CD8-positive, alpha-beta memory T cell (primary cell): ENCODE results near the gene RAB26. TPM values are rescaled to one million over a fixed set of nuclear protein-coding genes. Genes with fewer than 3 reads are reported as not detected.
A peak's percentile ranks its signal among the peaks of the same experiment; 100 is the strongest.

Experiments used
- CTCF ChIA-PET: fragments of 350-600 bp; sonication (Branson Sonifier 250); formaldehyde crosslinking; loops from one replicate; lab custom pipeline; 2021; ENCODE audit warnings: antibody characterized with exemption; lab: Charles Lee
- POLR2A ChIA-PET: fragments of 350-600 bp; sonication (Branson Sonifier 250); formaldehyde crosslinking; loops from one replicate; lab custom pipeline; 2021; ENCODE audit warnings: antibody characterized with exemption; lab: Charles Lee
- DNase-seq, 5 donors: peaks; one replicate each; pipeline versions ENCODE4 v3.0.0 to v3.0.0-alpha.2; 2020 to 2022; ENCODE audit warnings: mixed read lengths in 1 of 5
- H3K27ac ChIP-seq: one replicate; pipeline ENCODE4 v1.7.0; 2013; ENCODE audit warnings: low read depth, mild to moderate bottlenecking, low read length, moderate library complexity
- H3K27me3 ChIP-seq: 2 replicates; pipeline ENCODE4 v1.7.0; 2013; ENCODE audit warnings: low read length, mild to moderate bottlenecking; ENCODE audit not compliant: insufficient read depth, poor library complexity, severe bottlenecking
- H3K36me3 ChIP-seq: 2 replicates; pipeline ENCODE4 v1.7.0; 2013; ENCODE audit warnings: mild to moderate bottlenecking, low read length, moderate library complexity; ENCODE audit not compliant: insufficient read depth
- H3K4me1 ChIP-seq: 2 replicates; pipeline ENCODE4 v1.7.0; 2013; ENCODE audit warnings: mild to moderate bottlenecking, low read length, moderate library complexity; ENCODE audit not compliant: insufficient read depth
- H3K4me3 ChIP-seq: 2 replicates; pipeline ENCODE4 v1.7.0; 2013; ENCODE audit warnings: mild to moderate bottlenecking, low read length
- H3K9me3 ChIP-seq: 2 replicates; pipeline ENCODE4 v1.7.0; 2013; ENCODE audit warnings: mild to moderate bottlenecking, low read length
- H3K27ac Mint-ChIP-seq, 8 donors: one replicate each; pipeline ENCODE4 v1.8.0; 2020 to 2021; ENCODE audit warnings: mixed read lengths in 8 of 8, mild to moderate bottlenecking in 6 of 8, inconsistent platforms in 3 of 8, moderate library complexity in 3 of 8
- H3K27me3 Mint-ChIP-seq, 2 donors: one replicate each; pipeline ENCODE4 v1.8.0; 2020 to 2021; ENCODE audit warnings: mixed read lengths in 2 of 2, mild to moderate bottlenecking in 1 of 2, moderate library complexity in 1 of 2
- H3K36me3 Mint-ChIP-seq, 3 donors: one replicate each; pipeline ENCODE4 v1.8.0; 2020 to 2021; ENCODE audit warnings: mixed read lengths in 3 of 3, inconsistent platforms in 1 of 3, mild to moderate bottlenecking in 1 of 3
- H3K4me1 Mint-ChIP-seq, 3 donors: one replicate each; pipeline ENCODE4 v1.8.0; 2020 to 2021; ENCODE audit warnings: mixed read lengths in 3 of 3, inconsistent platforms in 1 of 3, mild to moderate bottlenecking in 1 of 3
- H3K4me3 Mint-ChIP-seq, 7 donors: one replicate each; pipeline ENCODE4 v1.8.0; 2020 to 2021; ENCODE audit warnings: mixed read lengths in 7 of 7, mild to moderate bottlenecking in 6 of 7, moderate library complexity in 4 of 7, inconsistent platforms in 2 of 7
- H3K9me3 Mint-ChIP-seq, 5 donors: one replicate each; pipeline ENCODE4 v1.8.0; 2020 to 2022; ENCODE audit warnings: mixed read lengths in 5 of 5, mild to moderate bottlenecking in 3 of 5, moderate library complexity in 2 of 5, inconsistent platforms in 1 of 5
- polyA plus RNA-seq: library from polyadenylated mRNA; unstranded; fragments of 300-500 nt; fragmentation: Illumina TruSeq; gene quantifications from one replicate; pipeline ENCODE4 v1.2.3, GENCODE V29; 2021
- total RNA-seq, 2 experiments: library from RNA; stranded (reverse); gene quantifications; one replicate each; pipeline ENCODE4 v1.2.3, GENCODE V29; 2021

RAB26 gene
- total and polyA plus RNA-seq, 3 experiments from 2014 or later = 0.20 to 0.75 (median 0.55) TPM

DNA sequence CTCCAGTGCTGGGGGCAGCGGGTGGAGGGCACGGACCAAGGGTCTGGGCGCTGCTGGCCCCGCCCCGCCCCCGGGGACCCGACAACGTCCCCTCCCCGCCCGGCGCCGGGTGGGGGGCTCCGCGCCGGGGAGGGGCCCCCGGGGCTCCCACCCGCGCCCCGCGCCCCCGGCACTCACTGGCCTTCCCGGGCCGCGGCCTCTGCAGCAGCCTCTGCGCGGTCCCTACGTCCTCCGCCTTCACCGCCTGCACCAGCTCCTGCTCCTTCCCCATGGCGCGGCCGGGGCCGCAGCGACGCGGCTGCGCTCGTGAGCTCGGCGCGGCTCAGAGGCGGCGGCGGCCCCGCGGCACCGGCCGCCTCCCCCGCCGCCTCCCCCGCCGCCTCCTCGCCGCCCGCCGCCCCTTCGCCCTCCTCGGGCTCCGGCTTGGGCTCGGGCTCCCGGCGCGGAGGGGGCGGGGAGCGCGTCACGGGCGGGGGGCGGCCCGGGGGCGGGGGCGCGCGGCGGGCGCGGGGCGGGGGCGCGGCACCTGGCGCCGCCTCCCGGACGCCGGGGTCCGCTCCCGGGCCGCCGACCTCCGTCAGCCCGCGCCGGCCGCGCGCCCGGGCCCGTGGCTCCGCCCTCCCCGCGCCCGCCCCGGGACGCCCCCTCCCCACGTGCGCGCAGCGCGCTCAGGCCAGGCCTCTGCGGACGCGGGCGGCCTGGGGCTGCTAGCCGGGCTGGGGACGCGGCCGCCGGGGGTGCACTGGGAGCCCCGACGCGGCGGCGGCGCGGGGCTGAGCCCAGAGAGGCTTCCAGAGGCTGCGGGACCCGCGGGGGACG, 47.9 kb downstream of the RAB26 start, which contains the start of gene CASKIN1:
Gene CASKIN1 (minus strand): TSS at position 444 of the 819 bp plus-strand sequence. CDS start 173 bp downstream, at position 271.
- no peaks in the 10 kb centered on the region for H3K36me3 ChIP-seq
- POLR2A ChIA-PET = interaction anchor here (1.9 kb wide), 1 partner anchor 19 kb away, joined by 7 read pairs; the partner anchor contains the start of gene PGP
- no peak within 1 kb of the TSS for H3K27ac ChIP-seq
- no peak within 1 kb of the TSS for H3K4me3 ChIP-seq
- Mint-ChIP-seq H3K4me1 (peaks cover 0 to 13% (median 4%) of the 10 kb centered on the region in 3 donors), H3K4me3 (peak within 1 kb of the TSS in 6 of 7 donors; percentile 34 to 69 (median 58)), H3K36me3 (no peaks in the 10 kb centered on the region), H3K9me3 (no peaks in the 10 kb centered on the region), H3K27me3 (peaks cover 30 to 33% of the 10 kb centered on the region in 2 donors), H3K27ac (peak within 1 kb of the TSS in 1 of 8 donors; percentile 17)
- peaks cover 9% of the 10 kb centered on the region for H3K4me1 ChIP-seq
- no peaks in the 10 kb centered on the region for H3K9me3 ChIP-seq
- peaks cover 33% of the 10 kb centered on the region for H3K27me3 ChIP-seq
- no peak for DNase-seq
- CTCF ChIA-PET = no interaction called here

DNA sequence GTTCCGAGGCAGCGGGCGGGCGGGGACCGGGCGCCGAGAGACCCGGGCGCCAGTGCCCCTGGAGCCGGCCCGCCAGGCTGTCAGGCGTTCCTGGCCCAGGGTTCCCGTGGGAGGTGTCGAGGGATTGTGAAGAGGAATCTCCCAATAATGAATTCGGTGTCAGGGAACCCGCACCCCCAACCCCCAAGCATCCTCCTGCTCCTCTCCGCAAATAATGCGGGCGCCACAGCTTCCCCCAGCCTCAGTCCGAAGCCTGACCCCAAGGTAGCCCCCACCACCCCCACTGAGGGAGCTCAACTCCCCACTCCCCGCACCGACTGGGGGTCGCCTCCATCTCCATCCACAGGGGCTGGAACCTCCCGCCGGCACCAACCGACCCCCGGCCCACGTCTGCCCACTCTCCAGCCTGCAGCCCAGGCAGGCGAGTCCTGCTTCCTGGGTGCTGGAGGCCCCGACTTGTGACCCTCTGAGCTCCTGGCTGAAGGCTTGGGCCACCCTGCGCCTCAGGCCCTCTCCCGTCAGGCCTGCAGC, 48.6 kb downstream of the RAB26 start:
- Mint-ChIP-seq H3K4me3 (peak overlapping the region in 6 of 7 donors; percentile 34 to 65 (median 56)), H3K27ac (peak overlapping the region in 1 of 8 donors; percentile 17), H3K36me3 (no peaks in the 10 kb centered on the region), H3K9me3 (no peaks in the 10 kb centered on the region), H3K4me1 (peaks cover 0 to 13% (median 4%) of the 10 kb centered on the region in 3 donors), H3K27me3 (peaks cover 30 to 33% of the 10 kb centered on the region in 2 donors)
- DNase-seq = no peak
- Histone ChIP-seq H3K4me3 (no peak overlapping the region), H3K27ac (no peak overlapping the region), H3K36me3 (no peaks in the 10 kb centered on the region), H3K9me3 (no peaks in the 10 kb centered on the region), H3K27me3 (peaks cover 33% of the 10 kb centered on the region), H3K4me1 (peaks cover 9% of the 10 kb centered on the region)
- ChIA-PET CTCF (no interaction called here), POLR2A (no interaction called here)

DNA sequence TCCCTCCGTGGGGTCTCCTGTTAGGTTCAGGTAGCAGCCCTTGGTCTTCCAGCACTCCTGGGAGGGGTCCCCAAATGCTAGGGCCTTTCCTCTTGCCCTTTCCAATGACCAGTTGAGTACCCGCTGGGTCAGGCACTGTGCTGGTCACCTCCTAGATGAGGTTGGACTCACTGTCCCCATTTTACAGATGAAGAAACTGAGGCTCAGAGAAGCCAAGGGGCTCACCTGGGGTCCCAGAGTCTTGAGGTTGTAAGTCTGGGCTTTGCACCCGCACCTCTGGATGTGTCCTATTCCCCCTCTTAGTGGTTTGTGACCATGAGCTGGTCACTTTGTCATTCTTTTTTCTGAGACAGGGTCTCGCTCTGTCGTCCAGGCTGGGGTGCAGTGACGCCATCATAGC, 49.3 kb downstream of the RAB26 start:
- H3K4me1 Mint-ChIP-seq = peaks cover 0 to 13% (median 4%) of the 10 kb centered on the region in 3 donors
- Histone ChIP-seq H3K4me1 (peaks cover 9% of the 10 kb centered on the region), H3K36me3 (no peaks in the 10 kb centered on the region), H3K4me3 (no peak overlapping the region), H3K27me3 (peaks cover 33% of the 10 kb centered on the region), H3K9me3 (no peaks in the 10 kb centered on the region), H3K27ac (no peak overlapping the region)
- ChIA-PET POLR2A (no interaction called here), CTCF (no interaction called here)
- peak overlapping the region; percentile 33 to 65 (median 47) for H3K4me3 Mint-ChIP-seq
- H3K27ac Mint-ChIP-seq = peak overlapping the region in 1 of 8 donors; percentile 23
- H3K9me3 Mint-ChIP-seq = no peaks in the 10 kb centered on the region
- DNase-seq = no peak
- peaks cover 30 to 33% of the 10 kb centered on the region in 2 donors for H3K27me3 Mint-ChIP-seq
- no peaks in the 10 kb centered on the region for H3K36me3 Mint-ChIP-seq

DNA sequence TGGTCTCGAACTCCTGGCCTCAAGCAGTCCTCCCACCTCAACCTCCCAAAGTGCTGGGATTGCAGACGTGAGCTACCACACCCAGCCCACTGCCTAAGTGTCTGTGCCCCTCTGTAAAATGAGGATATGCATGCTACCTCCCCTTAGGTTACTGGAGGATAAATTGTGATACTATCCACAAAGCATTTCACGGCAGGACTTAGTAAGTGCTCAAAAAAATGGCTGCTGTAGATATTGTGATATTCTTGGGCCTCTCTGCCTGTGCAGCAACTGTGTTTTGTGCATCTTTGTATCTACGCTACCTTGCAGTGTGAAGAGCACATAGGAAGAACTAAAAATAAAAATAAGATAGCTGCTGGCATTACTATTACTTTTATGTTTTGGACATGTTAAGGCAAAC, 49.9 kb downstream of the RAB26 start:
- no peaks in the 10 kb centered on the region for H3K9me3 ChIP-seq
- no peak overlapping the region for H3K4me3 ChIP-seq
- Mint-ChIP-seq H3K9me3 (no peaks in the 10 kb centered on the region), H3K4me1 (peaks cover 0 to 13% (median 4%) of the 10 kb centered on the region in 3 donors), H3K36me3 (no peaks in the 10 kb centered on the region), H3K4me3 (peak overlapping the region in 5 of 7 donors; percentile 33 to 65 (median 34)), H3K27me3 (peaks cover 30 to 33% of the 10 kb centered on the region in 2 donors), H3K27ac (peak overlapping the region in 1 of 8 donors; percentile 23)
- CTCF ChIA-PET = interaction anchor here (1.5 kb wide), 1 partner anchor 53 kb away, joined by 3 read pairs; the partner anchor contains the start of gene ECI1
- POLR2A ChIA-PET = no interaction called here
- no peaks in the 10 kb centered on the region for H3K36me3 ChIP-seq
- no peak overlapping the region for H3K27ac ChIP-seq
- no peak for DNase-seq
- H3K4me1 ChIP-seq = peaks cover 9% of the 10 kb centered on the region
- H3K27me3 ChIP-seq = peaks cover 33% of the 10 kb centered on the region

DNA sequence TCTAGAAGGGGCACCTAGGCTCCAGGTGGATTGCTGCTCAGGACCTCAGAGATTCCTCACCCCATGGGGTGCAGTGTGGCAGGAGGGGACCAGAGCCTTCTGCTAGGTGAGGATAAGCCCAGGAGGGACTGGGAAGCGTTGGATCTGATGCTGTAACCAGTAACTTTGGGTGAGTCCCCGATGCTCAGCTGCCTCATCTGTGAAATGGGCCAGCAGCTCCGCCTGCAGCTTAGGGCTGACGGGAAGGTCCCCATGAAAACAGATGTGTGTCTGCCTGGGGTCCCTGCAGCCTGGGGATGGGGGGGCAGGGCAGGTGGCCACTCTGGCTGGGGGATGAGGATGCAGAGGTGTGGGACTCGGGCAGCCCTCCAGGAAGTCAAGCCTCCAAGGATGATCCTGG, 50.7 kb downstream of the RAB26 start:
- ChIA-PET POLR2A (interaction anchor here (1.5 kb wide), 1 partner anchor 16 kb away, joined by 3 read pairs; the partner anchor contains the start of gene PGP), CTCF (interaction anchor here (0.6 to 1.5 kb wide), 2 partner anchors 53 to 1387 kb away, joined by 3 read pairs; partner anchors contain the start of gene ECI1)
- H3K4me3 ChIP-seq = no peak overlapping the region
- H3K36me3 ChIP-seq = no peaks in the 10 kb centered on the region
- peaks cover 9% of the 10 kb centered on the region for H3K4me1 ChIP-seq
- H3K4me1 Mint-ChIP-seq = peaks cover 0 to 16% (median 6%) of the 10 kb centered on the region in 3 donors
- H3K4me3 Mint-ChIP-seq = no peak overlapping the region
- no peaks in the 10 kb centered on the region for H3K9me3 ChIP-seq
- no peaks in the 10 kb centered on the region for H3K36me3 Mint-ChIP-seq
- H3K27ac Mint-ChIP-seq = no peak overlapping the region
- DNase-seq = no peak
- peaks cover 33% of the 10 kb centered on the region for H3K27me3 ChIP-seq
- no peak overlapping the region for H3K27ac ChIP-seq
- no peaks in the 10 kb centered on the region for H3K9me3 Mint-ChIP-seq
- H3K27me3 Mint-ChIP-seq = peaks cover 29 to 30% of the 10 kb centered on the region in 2 donors

DNA sequence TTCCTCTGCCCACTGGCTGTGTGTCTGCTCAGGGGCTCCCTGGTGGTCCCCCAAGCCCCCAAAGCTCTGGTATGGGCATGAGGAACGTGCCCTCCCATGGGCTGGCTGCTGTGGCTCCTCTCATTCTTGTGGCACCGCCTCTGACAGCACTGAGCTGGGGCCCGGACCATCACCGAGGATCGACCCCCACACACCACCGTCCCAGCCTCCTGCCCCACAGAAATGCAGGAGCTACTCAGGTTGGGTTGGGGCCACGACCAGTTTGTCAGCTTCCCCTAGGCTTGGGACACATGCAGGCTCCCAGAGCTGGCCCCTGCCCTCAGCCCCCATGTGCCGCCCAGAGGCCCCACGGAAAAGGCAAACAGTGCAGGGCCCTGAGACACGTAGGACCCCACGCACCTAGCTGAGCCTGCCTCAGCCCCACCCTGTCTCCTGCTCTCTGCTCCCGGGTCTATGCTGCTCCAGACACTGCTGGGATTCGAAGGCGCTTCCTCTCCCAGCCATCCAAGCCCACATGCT, 51.3 kb downstream of the RAB26 start:
- H3K4me3 Mint-ChIP-seq = no peak overlapping the region
- no peaks in the 10 kb centered on the region for H3K9me3 Mint-ChIP-seq
- H3K4me1 Mint-ChIP-seq = peaks cover 4 to 19% (median 10%) of the 10 kb centered on the region in 3 donors
- no peak for DNase-seq
- no peak overlapping the region for H3K27ac ChIP-seq
- H3K27ac Mint-ChIP-seq = no peak overlapping the region
- peaks cover 13% of the 10 kb centered on the region for H3K4me1 ChIP-seq
- CTCF ChIA-PET = interaction anchor here (0.6 to 1.5 kb wide), 2 partner anchors 52 to 1387 kb away, joined by 3 read pairs; partner anchors contain the start of gene ECI1
- H3K36me3 ChIP-seq = no peaks in the 10 kb centered on the region
- peaks cover 25 to 29% of the 10 kb centered on the region in 2 donors for H3K27me3 Mint-ChIP-seq
- H3K9me3 ChIP-seq = no peaks in the 10 kb centered on the region
- H3K27me3 ChIP-seq = peaks cover 30% of the 10 kb centered on the region
- POLR2A ChIA-PET = interaction anchor here (0.5 to 1.5 kb wide), 2 partner anchors 12 to 15 kb away, joined by 3 read pairs; partner anchors contain the start of gene PGP
- H3K36me3 Mint-ChIP-seq = no peaks in the 10 kb centered on the region
- no peak overlapping the region for H3K4me3 ChIP-seq

DNA sequence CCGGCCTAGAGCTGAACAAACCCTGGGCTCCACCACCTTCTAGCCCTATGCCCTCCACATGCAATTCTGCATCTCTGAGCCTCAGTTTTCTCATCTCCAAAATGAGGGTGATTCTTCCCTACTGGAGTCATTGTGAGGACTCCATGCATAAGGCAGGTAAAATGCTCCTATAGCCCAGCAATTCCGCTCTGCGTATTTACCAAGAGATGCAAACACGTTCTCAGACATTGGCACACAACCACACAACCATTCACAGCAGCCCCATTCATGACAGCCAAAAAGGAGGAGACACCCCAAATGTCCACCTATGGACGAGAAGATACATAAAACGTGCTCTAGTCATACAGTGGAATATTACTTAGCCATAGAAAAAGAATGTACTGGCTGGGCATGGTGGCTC, 51.9 kb downstream of the RAB26 start:
- Histone ChIP-seq H3K27me3 (peaks cover 23% of the 10 kb centered on the region), H3K9me3 (no peaks in the 10 kb centered on the region), H3K4me3 (no peak overlapping the region), H3K27ac (no peak overlapping the region), H3K36me3 (no peaks in the 10 kb centered on the region), H3K4me1 (peaks cover 10% of the 10 kb centered on the region)
- H3K4me3 Mint-ChIP-seq = peak overlapping the region in 1 of 7 donors; percentile 56
- H3K36me3 Mint-ChIP-seq = peaks cover 0 to under 1% (median 0%) of the 10 kb centered on the region in 3 donors
- H3K27ac Mint-ChIP-seq = no peak overlapping the region
- H3K4me1 Mint-ChIP-seq = peaks cover 5 to 14% (median 7%) of the 10 kb centered on the region in 3 donors
- DNase-seq = no peak
- CTCF ChIA-PET = no interaction called here
- no peaks in the 10 kb centered on the region for H3K9me3 Mint-ChIP-seq
- H3K27me3 Mint-ChIP-seq = peaks cover 22 to 24% of the 10 kb centered on the region in 2 donors
- POLR2A ChIA-PET = interaction anchor here (0.5 to 1.5 kb wide), 2 partner anchors 13 to 14 kb away, joined by 3 read pairs; partner anchors contain the start of gene PGP
